Ovary (tissue), 3 donors: Measurements from ENCODE around the gene ANGPTL2.

Experiments used
- EP300 ChIP-seq: sonication (generic); formaldehyde crosslinking; IDR thresholded peaks from one replicate; pipeline ENCODE4 v1.6.1; 2017; ENCODE audit warnings: antibody characterized with exemption
- POLR2A ChIP-seq: fragments of 450-650 bp; IDR thresholded peaks from one replicate; pipeline ENCODE4 v1.6.1; 2017; ENCODE audit warnings: antibody characterized with exemption, mild to moderate bottlenecking, moderate library complexity
- TF ChIP-seq, protein P1 (sequence below), 3 donors: fragments of 450-650 bp in 2 of 3; fragments of 200-600 bp in 1 of 3; IDR thresholded peaks; one replicate each; pipeline versions ENCODE4 v1.5.1 to v1.8.0; 2016 to 2022; ENCODE audit warnings: antibody characterized with exemption in 3 of 3, mild to moderate bottlenecking in 1 of 3
- donor health status: DM: no; HTN: no; CAD: no.

DNA sequence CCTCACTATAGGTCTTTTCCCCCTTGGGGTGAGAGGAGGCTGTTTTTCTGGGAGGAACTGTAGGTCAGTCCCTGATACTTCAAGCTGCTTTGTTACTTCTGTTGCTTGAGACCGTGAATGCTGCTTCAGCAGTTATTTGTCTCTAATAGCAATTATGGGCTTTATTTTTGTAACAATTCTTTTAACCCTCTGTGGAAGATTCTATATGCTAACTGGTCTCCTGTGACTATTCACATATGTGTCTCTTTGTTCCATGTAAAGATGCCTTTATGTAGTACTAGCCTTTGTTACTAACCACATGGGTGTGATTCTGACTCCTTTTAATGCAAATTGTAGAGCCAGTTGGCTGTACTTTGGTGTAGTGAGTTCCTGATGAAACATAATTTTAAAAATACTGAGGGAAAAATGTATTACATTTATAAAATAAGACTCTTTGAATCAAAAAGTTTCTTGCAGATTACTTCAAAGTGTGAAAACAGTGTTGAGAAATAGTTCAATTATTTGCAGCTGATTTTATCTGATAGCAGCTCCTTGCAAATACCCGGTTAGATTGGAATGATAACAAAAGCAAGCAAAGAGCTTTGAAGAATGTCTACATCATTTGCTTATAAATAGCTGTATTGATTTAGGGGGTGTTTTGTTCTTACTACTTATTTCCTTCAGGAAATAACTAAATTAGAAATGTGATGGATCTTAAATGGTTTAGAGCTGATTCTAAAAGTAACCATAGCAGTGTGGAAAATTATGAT is 46.6 kb downstream of the ANGPTL2 start:
- TF ChIP-seq, protein P1, sequence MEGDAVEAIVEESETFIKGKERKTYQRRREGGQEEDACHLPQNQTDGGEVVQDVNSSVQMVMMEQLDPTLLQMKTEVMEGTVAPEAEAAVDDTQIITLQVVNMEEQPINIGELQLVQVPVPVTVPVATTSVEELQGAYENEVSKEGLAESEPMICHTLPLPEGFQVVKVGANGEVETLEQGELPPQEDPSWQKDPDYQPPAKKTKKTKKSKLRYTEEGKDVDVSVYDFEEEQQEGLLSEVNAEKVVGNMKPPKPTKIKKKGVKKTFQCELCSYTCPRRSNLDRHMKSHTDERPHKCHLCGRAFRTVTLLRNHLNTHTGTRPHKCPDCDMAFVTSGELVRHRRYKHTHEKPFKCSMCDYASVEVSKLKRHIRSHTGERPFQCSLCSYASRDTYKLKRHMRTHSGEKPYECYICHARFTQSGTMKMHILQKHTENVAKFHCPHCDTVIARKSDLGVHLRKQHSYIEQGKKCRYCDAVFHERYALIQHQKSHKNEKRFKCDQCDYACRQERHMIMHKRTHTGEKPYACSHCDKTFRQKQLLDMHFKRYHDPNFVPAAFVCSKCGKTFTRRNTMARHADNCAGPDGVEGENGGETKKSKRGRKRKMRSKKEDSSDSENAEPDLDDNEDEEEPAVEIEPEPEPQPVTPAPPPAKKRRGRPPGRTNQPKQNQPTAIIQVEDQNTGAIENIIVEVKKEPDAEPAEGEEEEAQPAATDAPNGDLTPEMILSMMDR (IDR thresholded peaks at IDR 0.05): no peak
- TF ChIP-seq POLR2A: no peak
- no peak for TF ChIP-seq EP300
